DMS53 treated with DMSO at 0.1 percent for 48 hours (cell line): Measurements from ENCODE around the gene PARP15.
"Not testable (repeated sequence)": the region's sequence is repeated elsewhere in the genome, so short reads cannot be mapped to it uniquely, and the experiment has no call there.

Source experiments
- DNase-seq: peaks from one replicate; lab custom pipeline; 2025; ENCODE audit not compliant: unreplicated experiment; lab: John Stamatoyannopoulos, UW

The PARP15 gene

DNA sequence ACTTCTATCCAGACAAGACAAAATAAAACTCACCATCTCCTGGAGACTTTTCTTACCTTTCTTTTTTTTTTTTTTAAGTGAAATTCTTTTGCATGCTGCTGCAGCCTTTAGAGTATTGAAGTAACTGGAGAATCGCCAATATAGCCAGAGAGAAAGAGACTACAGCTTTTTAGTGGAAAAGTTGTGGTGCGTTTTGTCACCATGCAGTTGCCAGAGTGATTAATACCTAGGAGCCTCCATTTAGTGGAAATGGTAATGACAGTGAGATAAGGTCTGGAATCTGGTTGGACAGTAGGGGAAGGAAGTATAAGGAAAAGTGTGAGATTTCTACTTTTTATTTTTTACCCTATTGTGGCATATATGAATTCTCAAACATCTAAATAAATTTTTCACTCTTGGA, 85.1 kb downstream of the PARP15 start:
- DNase-seq = no peak

DNA sequence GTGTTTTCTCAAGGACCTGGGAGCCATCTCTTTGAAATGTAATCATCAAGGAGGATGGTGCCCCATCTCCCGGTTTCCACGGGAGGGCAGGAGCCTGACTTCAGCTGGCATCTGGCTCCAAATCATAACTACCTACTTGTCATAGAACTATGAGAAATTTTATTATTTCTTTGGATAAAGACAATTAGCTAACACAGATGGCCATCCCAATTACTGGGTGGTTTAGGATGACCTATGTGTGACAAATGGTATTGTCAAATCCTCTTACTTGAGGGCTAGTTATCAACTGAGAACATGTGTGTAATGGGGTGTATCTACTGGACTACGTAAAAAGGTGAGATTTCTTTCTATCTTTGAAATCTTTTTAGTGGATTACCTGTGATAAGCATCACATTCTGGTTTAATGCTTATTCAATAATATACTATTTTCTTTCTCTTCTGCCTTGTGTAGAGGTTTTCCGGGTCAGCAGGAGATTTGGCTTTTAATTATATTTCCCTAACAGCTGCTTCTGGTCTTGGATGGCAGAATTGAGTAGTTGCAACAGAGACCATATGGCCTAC, 87.9 kb downstream of the PARP15 start:
- DNase-seq = no peak

DNA sequence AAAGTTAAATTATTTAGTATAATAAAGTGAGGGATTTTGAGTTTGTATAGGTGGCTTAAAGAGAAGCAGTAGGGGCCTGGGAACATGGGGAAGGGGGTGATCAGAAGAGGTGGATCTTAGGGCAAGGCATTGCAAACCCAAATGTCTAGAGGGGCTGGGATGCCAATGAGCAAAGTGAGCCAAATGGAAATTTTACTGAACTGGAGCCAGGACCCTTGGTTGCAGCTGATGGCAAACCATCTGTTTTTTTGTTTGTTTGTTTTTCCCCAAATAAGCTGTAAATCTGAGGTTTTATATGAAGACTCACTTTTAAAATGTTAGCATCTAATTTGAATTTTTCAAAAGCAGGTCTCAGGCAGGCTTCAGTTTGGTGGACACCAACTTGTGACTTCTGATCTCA, 88.4 kb downstream of the PARP15 start:
- DNase-seq = no peak

DNA sequence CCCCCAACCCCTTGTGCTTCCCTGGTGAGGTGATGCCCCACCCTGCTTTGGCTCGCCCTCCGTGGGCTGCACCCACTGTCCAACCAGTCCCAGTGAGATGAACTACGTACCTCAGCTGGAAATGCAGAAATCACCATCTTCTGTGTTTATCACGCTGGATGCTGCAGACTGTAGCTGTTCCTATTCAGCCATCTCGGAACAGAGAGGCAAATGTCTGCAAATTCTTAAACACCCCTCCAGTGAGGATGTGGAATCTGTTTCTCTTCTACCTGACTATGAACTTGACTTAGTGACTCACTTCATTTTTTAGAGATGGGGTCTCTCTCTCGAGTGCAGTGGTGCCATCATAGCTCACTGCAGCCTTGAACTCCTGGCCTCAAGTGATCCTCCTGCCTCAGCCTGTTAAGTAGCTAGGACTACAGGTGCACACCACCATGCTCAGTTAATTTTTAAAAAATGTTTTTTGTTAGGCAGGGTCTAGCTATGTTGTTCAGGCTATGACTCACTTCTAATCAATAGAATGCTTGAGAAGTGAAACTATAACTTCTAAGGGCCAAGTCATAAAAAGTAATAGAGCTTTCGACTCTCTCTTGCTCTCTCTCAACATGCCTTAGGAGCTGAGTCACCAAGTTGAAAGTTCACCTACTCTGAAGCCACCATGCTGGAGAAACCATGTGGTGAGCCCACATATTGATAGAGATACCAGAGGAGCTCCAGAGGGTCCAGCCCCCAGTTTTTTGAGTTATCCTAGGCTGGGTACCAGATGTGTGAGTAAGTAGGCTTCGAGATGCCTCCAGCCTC, 91.7 kb downstream of the PARP15 start:
- DNase-seq = no peak

DNA sequence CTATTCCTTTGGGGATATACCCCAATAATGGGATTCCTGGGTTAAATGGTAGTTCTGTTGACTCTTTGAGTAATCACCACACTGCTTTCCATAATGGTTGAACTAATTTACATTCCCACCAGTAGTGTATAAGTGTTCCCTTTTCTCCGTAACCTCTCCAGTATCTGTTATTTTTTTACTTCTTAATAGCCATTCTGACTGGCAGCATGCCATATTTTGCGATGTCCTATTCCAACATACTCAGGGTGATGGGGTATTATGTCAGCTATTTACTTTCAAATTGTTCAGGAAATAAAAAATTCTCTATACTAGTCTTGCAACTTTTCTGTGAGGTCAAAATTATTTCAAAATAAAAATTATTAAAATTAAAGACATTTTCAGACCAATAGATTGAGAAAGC, 94.1 kb downstream of the PARP15 start:
- DNase-seq = no peak

DNA sequence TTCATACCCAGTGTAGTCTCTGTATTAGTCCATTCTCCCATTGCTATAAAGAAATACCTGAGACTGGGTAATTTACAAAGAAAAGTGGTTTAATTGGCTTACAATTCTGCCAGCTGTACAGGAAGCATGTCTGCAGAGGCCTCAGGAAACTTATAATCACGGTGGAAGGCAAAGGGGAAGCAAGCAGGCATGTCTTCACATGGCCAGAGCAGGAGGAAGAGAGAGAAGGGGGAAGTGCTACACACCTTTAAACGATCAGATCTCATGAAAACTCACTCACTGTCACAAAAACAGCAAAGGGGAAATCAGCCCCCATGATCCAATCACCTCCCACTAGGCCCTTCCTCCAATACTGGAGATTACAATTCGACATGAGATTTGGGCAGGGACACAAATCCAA, 96.9 kb downstream of the PARP15 start:
- no peak for DNase-seq

DNA sequence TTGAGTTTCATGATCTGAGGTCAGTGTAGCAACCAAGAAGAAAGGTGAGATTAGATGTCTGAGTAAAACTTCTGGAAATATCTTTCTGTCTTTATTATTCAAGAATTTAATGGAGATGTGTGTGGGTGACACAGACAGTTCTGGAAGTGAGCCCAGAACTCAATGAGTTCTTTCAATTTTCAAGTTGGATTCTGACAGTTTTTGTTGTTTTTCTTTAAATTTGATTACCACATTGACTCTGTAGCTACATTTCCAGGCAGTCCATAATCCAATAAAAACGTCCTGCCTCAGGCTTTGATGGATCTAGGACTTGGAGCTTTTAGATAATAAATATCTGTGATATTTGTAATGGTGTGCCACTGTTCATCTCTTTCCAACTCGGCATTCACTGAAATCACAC, 99.3 kb downstream of the PARP15 start:
- no peak for DNase-seq

DNA sequence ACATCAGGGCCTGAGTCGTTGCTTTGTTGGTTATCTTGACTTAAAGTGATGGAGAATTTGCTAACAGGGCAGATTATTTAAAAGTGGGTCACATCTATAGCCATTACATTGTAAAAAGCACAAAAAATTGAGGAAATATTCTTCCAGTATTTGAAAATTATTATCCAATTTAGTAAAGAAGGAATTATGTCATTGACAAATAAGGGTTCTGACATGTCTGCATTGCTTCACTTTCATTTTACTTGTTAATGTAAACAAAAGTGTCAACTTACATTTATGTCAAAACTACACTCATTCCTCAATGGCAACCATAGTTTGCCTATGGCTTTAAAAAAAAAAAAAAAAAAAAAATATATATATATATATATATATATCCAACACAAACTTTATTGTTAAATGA, 99.8 kb downstream of the PARP15 start:
- DNase-seq = no peak

DNA sequence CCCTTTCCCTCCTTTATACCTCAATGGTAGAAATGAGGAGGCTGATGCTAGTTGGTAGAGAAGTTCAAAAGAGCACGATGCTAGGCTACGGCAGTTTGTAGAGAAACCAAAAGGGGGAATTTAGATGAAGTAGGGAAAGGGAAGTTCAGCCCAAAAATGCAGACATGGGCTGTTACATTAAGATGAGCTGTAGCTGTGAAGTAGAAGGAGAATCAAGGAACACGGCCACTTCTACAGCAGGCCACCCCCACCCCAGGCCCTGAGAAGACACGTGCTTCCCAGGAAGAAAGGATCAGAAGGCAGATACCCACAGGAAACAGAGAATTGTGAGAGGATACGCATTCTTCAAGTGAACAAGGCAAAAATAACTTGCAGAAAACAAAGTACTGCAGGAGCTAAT, 101.1 kb downstream of the PARP15 start:
- DNase-seq = no peak

DNA sequence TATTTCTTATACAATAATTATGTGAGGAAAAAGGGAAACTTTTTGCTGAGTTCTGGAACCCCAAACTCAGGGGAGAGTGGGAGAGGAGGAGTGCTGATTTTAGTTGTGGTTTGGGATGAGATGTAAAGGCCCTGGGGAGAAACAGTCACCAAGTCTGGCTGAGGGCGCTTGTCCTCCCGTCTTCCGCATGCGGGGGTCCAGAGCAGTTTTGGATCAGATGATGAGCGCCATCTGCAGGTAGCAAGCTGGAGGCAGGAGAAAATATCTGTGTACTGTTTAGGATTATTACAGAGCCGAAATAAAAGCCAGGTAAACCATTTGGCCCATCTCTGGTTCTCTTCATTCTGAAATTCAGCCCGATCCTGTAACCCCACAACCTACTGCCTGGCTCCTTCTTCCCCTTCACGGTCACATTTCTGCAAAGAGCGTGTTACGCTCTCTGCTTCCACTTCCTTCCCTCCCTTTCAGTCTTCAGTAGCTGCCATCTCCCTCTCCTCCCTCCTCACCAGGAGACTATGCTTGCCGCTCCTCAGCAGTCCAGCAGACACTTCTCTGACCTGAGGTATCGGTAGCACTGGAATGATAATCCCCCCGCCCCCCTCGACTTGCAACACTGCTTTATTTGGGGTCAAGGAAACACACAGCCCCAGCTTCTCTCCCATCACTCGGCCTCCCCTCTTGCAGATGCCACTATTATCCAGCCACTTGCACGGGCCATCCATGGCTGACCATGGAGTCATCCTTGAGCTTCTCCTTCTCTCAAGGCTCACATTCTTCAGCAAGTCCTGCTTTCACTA, 101.8 kb downstream of the PARP15 start:
- DNase-seq = peak; percentile 59

DNA sequence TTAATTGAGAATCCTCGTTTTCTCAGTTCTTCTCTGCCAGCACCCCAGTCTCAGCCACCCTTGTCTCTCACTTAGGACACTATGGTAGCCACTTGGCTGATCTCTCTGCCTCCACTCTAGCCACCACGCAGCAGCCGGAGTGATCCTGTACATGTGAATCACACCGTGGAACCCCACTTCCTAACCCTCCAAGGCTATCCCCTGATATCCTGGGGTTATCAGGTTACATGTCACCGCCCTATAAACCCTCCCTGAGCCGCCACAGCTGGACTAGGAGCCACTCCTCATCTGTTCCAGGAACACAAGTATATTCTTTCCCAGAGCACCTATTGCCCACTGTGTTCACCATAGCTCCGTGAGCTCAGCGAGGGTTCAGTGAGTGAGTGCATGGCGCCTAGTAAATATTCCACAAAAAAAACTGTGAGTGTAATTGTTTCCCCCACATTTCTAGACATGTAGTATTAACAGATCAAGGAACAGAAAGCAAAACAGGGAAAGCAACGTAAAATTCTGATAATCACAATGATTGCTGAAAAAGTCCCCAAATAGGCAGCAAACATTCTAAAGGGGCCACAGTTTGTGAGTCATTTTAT, 102.5 kb downstream of the PARP15 start:
- DNase-seq = peak; percentile 29

DNA sequence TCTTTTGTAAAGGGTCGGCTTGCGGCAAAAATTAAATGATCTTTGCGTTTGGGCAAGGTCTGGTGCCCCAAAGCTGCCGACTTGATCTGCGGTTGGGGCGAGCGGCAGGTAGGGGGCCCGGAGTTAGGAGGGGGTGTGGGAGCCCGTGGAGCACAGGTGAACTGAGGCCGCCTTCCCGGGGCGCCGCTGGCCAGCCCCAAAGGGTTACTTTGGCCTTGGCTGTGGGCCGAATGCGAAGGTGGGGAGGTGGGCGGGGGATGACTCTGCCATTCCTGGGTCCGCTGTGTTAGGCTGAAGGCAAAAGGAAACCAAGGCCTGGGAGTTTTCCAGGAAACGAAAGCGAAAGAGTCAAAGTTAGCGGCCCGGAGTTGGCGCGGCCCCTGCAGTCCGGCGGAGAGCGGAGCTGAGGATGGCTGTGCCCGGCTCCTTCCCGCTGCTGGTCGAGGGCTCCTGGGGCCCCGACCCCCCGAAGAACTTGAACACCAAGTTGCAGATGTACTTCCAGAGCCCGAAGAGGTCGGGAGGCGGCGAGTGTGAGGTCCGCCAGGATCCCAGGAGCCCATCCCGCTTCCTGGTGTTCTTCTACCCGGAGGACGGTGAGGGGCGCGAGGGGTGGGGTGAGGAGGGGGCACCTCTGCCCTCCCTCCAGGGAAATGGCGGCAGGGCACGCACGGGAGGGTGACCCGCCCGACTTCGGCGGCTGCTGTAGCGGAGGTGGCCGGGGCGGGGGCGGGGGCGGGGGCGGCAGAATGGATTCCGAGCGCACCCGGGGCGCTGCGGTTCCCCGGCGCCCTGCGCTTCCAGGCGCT, 103.2 kb downstream of the PARP15 start, which contains the start of gene PARP14:
PARP14 (plus strand) TSS at position 365 of the 809 bp plus-strand sequence; CDS start at position 410, 45 bp downstream.
- DNase-seq = peak; percentile 35

DNA sequence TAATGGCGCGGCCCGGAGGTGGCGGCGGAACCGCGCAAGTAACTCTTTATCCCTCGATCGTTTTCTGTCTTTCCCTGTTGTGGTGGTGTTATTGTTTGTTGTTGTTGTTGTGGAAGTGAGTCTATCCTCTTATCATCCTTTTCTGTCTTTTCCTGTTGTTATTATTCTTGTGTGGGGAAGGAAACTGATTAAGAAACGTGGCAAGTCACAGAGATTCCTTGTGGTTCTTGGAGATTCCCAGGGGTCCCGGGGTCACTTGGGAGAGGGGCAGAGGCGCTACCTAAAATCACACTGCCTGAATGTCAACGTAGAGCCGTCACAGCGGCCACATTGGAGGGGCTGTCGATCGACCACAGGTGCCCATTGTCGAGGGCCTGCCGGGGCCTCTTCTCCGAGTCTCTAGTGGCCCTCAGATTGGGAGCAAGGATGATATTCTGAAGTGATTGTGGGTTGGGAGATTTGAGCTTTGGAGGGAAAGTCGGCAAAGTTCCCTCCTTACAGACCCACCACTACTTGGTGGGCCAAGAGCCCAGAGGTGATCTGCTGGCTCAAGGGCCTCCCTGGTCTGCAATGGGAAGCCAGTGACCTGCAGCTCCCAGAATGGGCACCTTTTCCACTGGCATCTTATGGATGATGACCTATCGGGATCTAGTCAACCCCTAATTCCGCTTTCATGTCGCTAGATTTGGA, 104.0 kb downstream of the PARP15 start:
- no peak for DNase-seq

DNA sequence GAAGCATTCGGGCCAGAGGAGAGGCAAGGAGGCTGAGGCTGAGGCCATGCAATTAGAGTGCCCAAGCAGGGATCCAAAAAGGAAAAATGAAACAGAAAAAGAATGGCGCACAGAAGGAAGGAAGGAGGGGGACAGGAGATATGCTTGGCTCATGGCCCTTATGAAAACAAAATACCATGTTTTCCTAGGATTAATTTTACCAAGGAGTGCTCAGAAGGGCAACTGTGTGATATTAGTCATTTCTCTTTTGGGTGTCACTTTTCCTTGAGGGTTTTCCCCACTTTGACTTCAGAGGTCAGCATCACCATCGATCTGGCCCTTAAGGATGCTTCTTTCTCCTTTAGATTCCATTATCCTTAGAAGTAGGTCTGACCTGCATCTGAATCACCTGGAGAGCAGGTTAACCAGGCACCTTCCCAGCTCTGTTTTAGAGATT, 104.5 kb downstream of the PARP15 start:
- no peak for DNase-seq

DNA sequence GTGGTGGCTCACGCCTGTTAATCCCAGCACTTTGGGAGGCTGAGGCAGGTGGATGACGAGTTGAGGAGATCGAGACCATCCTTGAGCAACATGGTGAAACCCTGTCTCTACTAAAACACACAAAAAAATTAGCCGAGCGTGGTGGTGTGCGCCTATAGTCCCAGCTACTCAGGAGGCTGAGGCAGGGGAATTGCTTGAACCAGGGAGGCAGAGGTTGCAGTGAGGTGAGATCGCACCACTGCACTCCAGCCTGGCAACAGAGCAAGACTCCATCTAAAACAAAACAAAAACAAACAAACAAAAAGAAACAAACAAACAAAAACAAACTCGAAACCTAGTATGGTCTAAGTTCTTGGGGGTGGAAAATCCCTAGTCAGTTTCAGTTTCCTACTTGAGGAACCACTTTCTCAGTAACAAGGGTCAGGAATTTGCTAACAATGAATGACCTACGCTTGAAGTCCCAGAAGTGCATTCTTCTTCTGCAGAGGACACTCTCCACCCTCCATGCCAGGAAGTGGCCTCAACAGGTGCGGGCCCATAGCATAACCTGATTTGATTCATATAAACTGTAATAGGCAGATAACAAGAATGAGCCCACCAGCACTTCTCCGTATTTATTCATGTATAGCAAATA, 105.4 kb downstream of the PARP15 start:
- DNase-seq = not testable (repeated sequence)

DNA sequence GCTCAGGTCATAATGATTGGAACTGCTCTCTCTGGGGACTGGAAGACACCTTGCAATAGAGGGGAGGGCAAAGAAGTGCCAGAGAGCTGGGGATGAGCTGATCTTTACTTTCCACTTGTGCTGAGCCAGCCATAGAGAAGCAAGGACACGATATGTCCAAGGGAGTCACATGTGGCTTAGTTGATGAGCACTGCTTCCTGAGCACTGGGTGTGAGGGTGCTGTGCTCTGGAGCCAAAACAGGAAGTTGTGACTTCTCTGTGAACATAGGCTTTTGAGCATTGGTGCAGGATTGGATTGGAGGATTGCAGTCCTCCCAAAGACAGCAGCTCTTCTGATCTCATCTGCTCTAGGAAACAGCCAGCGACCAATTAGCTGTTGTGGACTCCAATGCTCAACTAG, 109.8 kb downstream of the PARP15 start:
- no peak for DNase-seq
